OCI-LY7 (cell line): ENCODE measurements around the gene POP4. TPM values are rescaled to one million over a fixed set of nuclear protein-coding genes. Genes with fewer than 3 reads are reported as not detected.

Experiments
- BruUV-seq: library from RNA; stranded (reverse); fragments of 400-500 nt; replicated peaks from 2 replicates; lab custom pipeline; 2021; lab: Mats Ljungman, UMichigan
- CTCF ChIA-PET: fragments of 300-600 bp; sonication (Branson Sonifier 250); formaldehyde crosslinking; loops from one replicate; lab custom pipeline; 2022; ENCODE audit warnings: antibody characterized with exemption; ENCODE audit not compliant: unreplicated experiment; lab: Charles Lee
- POLR2A ChIA-PET: fragments of 300-600 bp; sonication (Branson Sonifier 250); formaldehyde crosslinking; loops from one replicate; lab custom pipeline; 2022; ENCODE audit warnings: antibody characterized with exemption; lab: Charles Lee
- DNase-seq: peaks from one replicate; pipeline ENCODE4 v3.0.0-alpha.2; 2015; ENCODE audit warnings: low spot score
- H2AFZ ChIP-seq: fragments of 200-600 bp; sonication (generic), shearing (Covaris generic); 2 replicates; pipeline ENCODE4 v1.6.1; 2014; ENCODE audit warnings: mild to moderate bottlenecking, antibody characterized with exemption, low read length, moderate library complexity
- H3K27ac ChIP-seq: fragments of 200-600 bp; sonication (generic); 2 replicates; pipeline ENCODE4 v1.5.1; 2014; ENCODE audit warnings: mixed run types, low read depth, mild to moderate bottlenecking, moderate library complexity, low read length, inconsistent platforms; ENCODE audit not compliant: poor library complexity, severe bottlenecking
- H3K36me3 ChIP-seq: fragments of 200-600 bp; sonication (generic); 2 replicates; pipeline ENCODE4 v1.6.1; 2014; ENCODE audit warnings: mild to moderate bottlenecking, antibody characterized with exemption, low read length, moderate library complexity, mixed read lengths; ENCODE audit not compliant: insufficient read depth
- H3K4me1 ChIP-seq: fragments of 200-600 bp; sonication (generic); 2 replicates; pipeline ENCODE4 v1.5.1; 2014; ENCODE audit warnings: mild to moderate bottlenecking, low read length; ENCODE audit not compliant: insufficient read depth, poor library complexity, severe bottlenecking
- H3K4me2 ChIP-seq: fragments of 200-600 bp; sonication (generic); 2 replicates; pipeline ENCODE4 v1.6.1; 2014; ENCODE audit warnings: mild to moderate bottlenecking, low read length
- H3K4me3 ChIP-seq: fragments of 200-600 bp; sonication (generic); 2 replicates; pipeline ENCODE4 v1.5.1; 2014; ENCODE audit warnings: mild to moderate bottlenecking, low read depth, low read length; ENCODE audit not compliant: poor library complexity, severe bottlenecking
- H3K79me2 ChIP-seq: fragments of 200-600 bp; sonication (generic); 2 replicates; pipeline ENCODE4 v1.6.1; 2016; ENCODE audit warnings: low read depth, mild to moderate bottlenecking, low read length, moderate library complexity, mixed read lengths; ENCODE audit not compliant: insufficient read depth
- H3K9me2 ChIP-seq: fragments of 200-600 bp; sonication (generic); 2 replicates; pipeline ENCODE4 v1.6.1; 2016; ENCODE audit warnings: mild to moderate bottlenecking, low read length, mixed read lengths; ENCODE audit not compliant: insufficient read depth
- H3K9me3 ChIP-seq: fragments of 200-600 bp; sonication (generic); 2 replicates; pipeline ENCODE4 v1.6.1; 2014; ENCODE audit warnings: mild to moderate bottlenecking, mixed run types, low read length, mixed read lengths
- H4K20me1 ChIP-seq: fragments of 200-600 bp; sonication (generic); 2 replicates; pipeline ENCODE4 v1.6.1; 2014; ENCODE audit warnings: mild to moderate bottlenecking, antibody characterized with exemption, low read length, moderate library complexity, mixed read lengths; ENCODE audit not compliant: insufficient read depth
- CTCF ChIP-seq: fragments of 200-600 bp; sonication (generic); conservative IDR thresholded peaks from 2 replicates; pipeline ENCODE4 v1.5.1; 2014; ENCODE audit warnings: mild to moderate bottlenecking, antibody characterized with exemption, low read length, moderate library complexity, mixed read lengths
- EZH2phosphoT487 ChIP-seq: fragments of 200-600 bp; sonication (generic); IDR thresholded peaks from 2 replicates; pipeline ENCODE4 v1.6.1; 2018; ENCODE audit warnings: low read depth, borderline replicate concordance, mild to moderate bottlenecking, mixed run types, antibody characterized with exemption, low read length, moderate library complexity, mixed read lengths
- intact Hi-C: fragments of 100-400 bp; cut with micrococcal nuclease; formaldehyde crosslinking; loops from one replicate; pipeline ENCODE4 v1.10.0; 2022; ENCODE audit not compliant: unreplicated experiment
- total RNA-seq, 2 experiments: library from RNA; depleted of rRNA in 1 of 2; stranded (reverse); fragments of >200 nt in 1 of 2; shearing (Covaris generic) in 1 of 2; gene quantifications; 2 replicates each; pipeline ENCODE4 v1.2.3, GENCODE V29; 2014 to 2022

The POP4 gene
- total RNA-seq, 2 experiments from 2014 or later = 83.5 to 105 TPM

- POLR2A ChIA-PET = no interaction called here
- intact Hi-C loops = no loop called here
- TF ChIP-seq EZH2phosphoT487 (no peak), CTCF (no peak)
- CTCF ChIA-PET = no interaction called here
- Histone ChIP-seq H3K4me1 (no peaks in the 10 kb centered on the region), H3K4me3 (no peak overlapping the region), H3K9me3 (no peaks in the 10 kb centered on the region), H3K27ac (no peak overlapping the region), H3K4me2 (no peak overlapping the region), H3K36me3 (no peaks in the 10 kb centered on the region), H2AFZ (no peak overlapping the region), H3K79me2 (no peaks in the 10 kb centered on the region), H4K20me1 (no peaks in the 10 kb centered on the region), H3K9me2 (no peaks in the 10 kb centered on the region)
- DNase-seq = no peak
- no TSS peak for BruUV-seq
These were observed 9.9 kb upstream of the POP4 start for GRCh38 chr19:29596080-29596727.

GRCh38 chr19:29596885-29597525 is 9.1 kb upstream of the POP4 start:
- no peak for DNase-seq
- H3K9me3 ChIP-seq = no peaks in the 10 kb centered on the region
- no peak overlapping the region for H2AFZ ChIP-seq
- H4K20me1 ChIP-seq = no peaks in the 10 kb centered on the region
- no peaks in the 10 kb centered on the region for H3K4me1 ChIP-seq
- no peaks in the 10 kb centered on the region for H3K36me3 ChIP-seq
- H3K4me3 ChIP-seq = no peak overlapping the region
- H3K79me2 ChIP-seq = no peaks in the 10 kb centered on the region
- no peak for TF ChIP-seq EZH2phosphoT487
- TF ChIP-seq CTCF = peak; percentile 43
- no peak overlapping the region for H3K27ac ChIP-seq
- no peak overlapping the region for H3K4me2 ChIP-seq
- no TSS peak for BruUV-seq
- no peaks in the 10 kb centered on the region for H3K9me2 ChIP-seq
- ChIA-PET CTCF (no interaction called here), POLR2A (no interaction called here)
- intact Hi-C loops = no loop called here

- H2AFZ ChIP-seq = no peak overlapping the region
- no peaks in the 10 kb centered on the region for H3K9me3 ChIP-seq
- no peak for DNase-seq
- TF ChIP-seq EZH2phosphoT487 (no peak), CTCF (no peak)
- no peak overlapping the region for H3K4me2 ChIP-seq
- no peak overlapping the region for H3K4me3 ChIP-seq
- intact Hi-C loops = no loop called here
- BruUV-seq = no TSS peak
- ChIA-PET CTCF (no interaction called here), POLR2A (no interaction called here)
- no peaks in the 10 kb centered on the region for H3K9me2 ChIP-seq
- no peaks in the 10 kb centered on the region for H4K20me1 ChIP-seq
- H3K79me2 ChIP-seq = no peaks in the 10 kb centered on the region
- no peaks in the 10 kb centered on the region for H3K4me1 ChIP-seq
- H3K36me3 ChIP-seq = no peaks in the 10 kb centered on the region
- H3K27ac ChIP-seq = no peak overlapping the region
These were observed 8.0 kb upstream of the POP4 start for GRCh38 chr19:29598036-29598435.
